DOHH2 (cell line): Measurements from ENCODE around the gene UBE3A.

Source experiments
- H3F3A ChIP-seq: fragments of 200-600 bp; sonication (generic), shearing (Covaris generic); 2 replicates; pipeline ENCODE4 v1.6.0; 2016; ENCODE audit warnings: antibody characterized with exemption, mild to moderate bottlenecking; ENCODE audit not compliant: control insufficient read depth, insufficient read depth
- H3K27ac ChIP-seq: fragments of 200-600 bp; sonication (generic); 2 replicates; pipeline ENCODE4 v1.5.1; 2014; ENCODE audit warnings: low read depth, mild to moderate bottlenecking, low read length, moderate library complexity
- H3K27me3 ChIP-seq: fragments of 200-600 bp; sonication (generic); 2 replicates; pipeline ENCODE4 v1.6.1; 2014; ENCODE audit warnings: mild to moderate bottlenecking, low read length, mixed read lengths; ENCODE audit not compliant: control insufficient read depth
- H3K36me3 ChIP-seq: fragments of 200-600 bp; sonication (generic); 2 replicates; pipeline ENCODE4 v1.6.1; 2014; ENCODE audit warnings: mild to moderate bottlenecking, low read length, moderate library complexity, mixed read lengths; ENCODE audit not compliant: control insufficient read depth
- H3K4me1 ChIP-seq: fragments of 200-600 bp; sonication (generic); 2 replicates; pipeline ENCODE4 v1.6.1; 2014; ENCODE audit warnings: mild to moderate bottlenecking, low read length, mixed read lengths; ENCODE audit not compliant: control insufficient read depth
- H3K4me2 ChIP-seq: fragments of 200-600 bp; sonication (generic); 2 replicates; pipeline ENCODE4 v1.6.0; 2014; ENCODE audit warnings: mild to moderate bottlenecking, low read length, moderate library complexity
- H3K4me3 ChIP-seq: fragments of 200-600 bp; sonication (generic); 2 replicates; pipeline ENCODE4 v1.5.1; 2014; ENCODE audit warnings: mild to moderate bottlenecking, low read length, mixed read lengths
- H3K79me2 ChIP-seq: fragments of 200-600 bp; sonication (generic); 2 replicates; pipeline ENCODE4 v1.6.1; 2014; ENCODE audit warnings: mild to moderate bottlenecking, low read length, mixed read lengths; ENCODE audit not compliant: control insufficient read depth
- H3K9me2 ChIP-seq: fragments of 200-600 bp; sonication (generic); replicated peaks from 2 replicates; pipeline ENCODE4 v1.6.1; 2014; ENCODE audit warnings: mild to moderate bottlenecking, low read length, mixed read lengths; ENCODE audit not compliant: control insufficient read depth
- H3K9me3 ChIP-seq: fragments of 200-600 bp; sonication (generic); 2 replicates; pipeline ENCODE4 v1.6.1; 2014; ENCODE audit warnings: antibody characterized with exemption, low read length, mixed read lengths; ENCODE audit not compliant: control insufficient read depth, insufficient read depth
- H4K20me1 ChIP-seq: fragments of 200-600 bp; sonication (generic); 2 replicates; pipeline ENCODE4 v1.6.0; 2014; ENCODE audit warnings: low read depth, mild to moderate bottlenecking, antibody characterized with exemption, low read length, moderate library complexity; ENCODE audit not compliant: control insufficient read depth, insufficient read depth
- CTCF ChIP-seq: fragments of 200-600 bp; sonication (generic); IDR thresholded peaks from one replicate; pipeline ENCODE4 v1.5.1; 2014; ENCODE audit warnings: antibody characterized with exemption, mild to moderate bottlenecking, low read depth, low read length; ENCODE audit not compliant: poor library complexity, severe bottlenecking
- EZH2phosphoT487 ChIP-seq: fragments of 200-600 bp; sonication (generic); IDR thresholded peaks from 2 replicates; pipeline ENCODE4 v1.6.1; 2017; ENCODE audit warnings: borderline replicate concordance, mild to moderate bottlenecking, antibody characterized with exemption, low read length, moderate library complexity, mixed read lengths

The UBE3A gene

GRCh38 chr15:25422021-25422420 lies 16.8 kb downstream of the UBE3A start:
- H3F3A ChIP-seq, result no peaks in the 10 kb centered on the region
- peaks cover 79% of the 10 kb centered on the region for H3K36me3 ChIP-seq
- no peak overlapping the region for H3K4me3 ChIP-seq
- peaks cover 100% of the 10 kb centered on the region for H3K79me2 ChIP-seq
- H3K4me2 ChIP-seq, result no peak overlapping the region
- H3K4me1 ChIP-seq, result peaks cover 12% of the 10 kb centered on the region
- TF ChIP-seq CTCF (no peak), EZH2phosphoT487 (no peak)
- H3K9me2 ChIP-seq, result no peaks in the 10 kb centered on the region
- no peaks in the 10 kb centered on the region for H4K20me1 ChIP-seq
- no peaks in the 10 kb centered on the region for H3K27me3 ChIP-seq
- no peak overlapping the region for H3K27ac ChIP-seq
- H3K9me3 ChIP-seq, result peaks cover 14% of the 10 kb centered on the region; the same call in 1 of the 2 replicates

DNA sequence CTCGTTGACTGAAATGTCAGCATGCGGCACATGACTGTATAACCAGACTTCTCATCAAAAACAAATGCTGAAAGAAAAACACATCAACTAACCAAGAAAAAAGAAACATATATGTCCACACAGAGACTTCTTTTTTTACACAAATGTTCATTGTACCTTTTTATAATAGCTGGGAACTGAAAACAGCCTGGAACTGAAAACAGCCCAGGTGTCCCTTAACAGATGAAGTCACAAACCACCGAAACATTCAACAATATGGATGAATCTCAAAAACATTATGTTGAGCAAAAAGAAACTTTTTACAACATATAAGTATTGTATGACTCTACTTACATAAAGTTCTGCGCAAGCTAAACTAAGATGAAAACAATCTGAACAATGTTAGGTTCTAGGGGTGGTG lies 20.6 kb downstream of the UBE3A start:
- peaks cover 11% of the 10 kb centered on the region; the same call in 1 of the 2 replicates for H4K20me1 ChIP-seq

DNA sequence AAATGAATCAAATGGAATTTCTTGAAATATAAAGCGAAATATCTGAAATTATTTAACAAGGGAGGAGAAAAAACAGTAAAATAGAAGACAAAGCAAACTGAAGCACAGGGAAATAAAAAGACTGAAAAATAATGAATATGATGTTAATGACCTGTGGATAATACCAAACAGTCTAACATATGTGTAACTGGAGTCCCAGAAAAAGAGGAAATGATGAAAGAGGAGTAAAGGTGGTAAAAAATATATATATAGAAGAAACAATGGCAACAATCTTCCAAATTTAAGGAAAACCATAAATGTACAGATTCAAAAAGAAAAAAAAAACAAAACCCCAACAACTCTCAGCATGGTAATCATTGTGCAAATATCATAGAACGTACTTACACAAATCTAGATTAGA lies 21.2 kb downstream of the UBE3A start:
- no peak overlapping the region for H3K27ac ChIP-seq
- peaks cover 11% of the 10 kb centered on the region; the same call in 1 of the 2 replicates for H4K20me1 ChIP-seq

More for the DNA sequence above, 20.6 kb downstream of the UBE3A start:
- no peaks in the 10 kb centered on the region for H3K9me2 ChIP-seq
- H3K36me3 ChIP-seq, result peaks cover 72% of the 10 kb centered on the region
- H3K79me2 ChIP-seq, result peaks cover 100% of the 10 kb centered on the region
- no peak overlapping the region for H3K4me3 ChIP-seq
- no peak overlapping the region for H3K27ac ChIP-seq
- H3F3A ChIP-seq, result no peaks in the 10 kb centered on the region
- H3K4me2 ChIP-seq, result no peak overlapping the region
- H3K9me3 ChIP-seq, result peaks cover 15% of the 10 kb centered on the region; the same call in 1 of the 2 replicates
- no peaks in the 10 kb centered on the region for H3K27me3 ChIP-seq
- H3K4me1 ChIP-seq, result peaks cover 26% of the 10 kb centered on the region
- TF ChIP-seq CTCF (no peak), EZH2phosphoT487 (no peak)

More for the DNA sequence above, 21.2 kb downstream of the UBE3A start:
- Histone ChIP-seq H3K4me3 (no peak overlapping the region), H3K9me3 (peaks cover 15% of the 10 kb centered on the region; the same call in 1 of the 2 replicates), H3K9me2 (no peaks in the 10 kb centered on the region), H3K36me3 (peaks cover 72% of the 10 kb centered on the region), H3K27me3 (no peaks in the 10 kb centered on the region), H3K4me1 (peaks cover 26% of the 10 kb centered on the region), H3K4me2 (no peak overlapping the region), H3K79me2 (peaks cover 100% of the 10 kb centered on the region), H3F3A (no peaks in the 10 kb centered on the region)
- TF ChIP-seq EZH2phosphoT487 (no peak), CTCF (no peak)
